Measurements from ENCODE around the gene CIITA.

The CIITA gene

GRCh38 chr16:10881479-10882030, 4.6 kb downstream of the CIITA start:
- DNase-seq = no peak

- DNase-seq = no peak
Observed at GRCh38 chr16:10883004-10883403, 6.0 kb downstream of the CIITA start.

- no peak for DNase-seq
Observed at GRCh38 chr16:10885246-10885645, 8.2 kb downstream of the CIITA start.

- no peak for DNase-seq
Observed at GRCh38 chr16:10888320-10888937, 11.4 kb downstream of the CIITA start.

DNA sequence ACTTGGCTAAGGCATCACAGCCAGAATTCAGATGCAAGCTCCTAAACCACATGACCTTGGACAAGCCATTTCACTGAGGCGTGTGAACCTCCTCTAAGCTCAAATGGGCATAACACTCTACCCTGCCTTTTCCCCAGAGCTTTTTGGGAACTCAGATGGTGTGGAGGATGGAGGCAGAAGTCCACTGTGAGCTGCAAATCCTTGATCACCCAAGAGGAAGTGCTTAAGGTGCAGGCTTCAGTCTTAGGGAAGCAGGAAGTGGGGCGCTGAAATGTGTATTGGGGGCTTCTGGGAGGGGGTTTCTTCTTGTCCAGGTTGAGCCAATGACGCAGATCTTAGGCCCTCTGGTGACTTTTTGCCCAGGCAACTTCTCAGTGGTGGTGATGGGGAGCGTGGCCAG, 12.9 kb downstream of the CIITA start:
- DNase-seq = no peak

DNA sequence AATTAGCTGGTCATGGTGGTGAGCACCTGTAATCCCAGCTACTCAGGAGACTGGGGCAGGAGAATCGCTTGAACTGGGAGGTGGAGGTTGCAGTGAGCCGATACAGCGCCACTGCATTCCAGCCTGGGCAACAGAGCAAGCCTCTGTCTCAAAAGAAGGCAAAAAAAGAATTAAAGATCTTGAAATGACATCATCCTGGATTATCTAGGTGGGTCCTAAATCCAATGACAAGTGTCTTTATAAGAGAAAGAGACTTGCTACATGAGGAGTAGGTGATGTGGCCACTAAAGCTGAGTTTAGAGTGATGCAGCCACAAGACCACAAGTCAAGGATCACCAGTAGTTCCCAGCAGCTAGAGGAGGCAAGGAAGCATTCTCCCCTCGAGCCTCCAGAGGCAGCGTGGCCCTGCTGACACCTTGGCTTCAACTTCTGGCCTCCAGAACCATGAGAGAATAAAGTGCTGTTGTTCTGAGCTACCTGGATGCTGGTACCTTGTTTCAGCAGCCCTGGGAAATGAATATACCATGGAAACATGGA, 15.8 kb downstream of the CIITA start:
- DNase-seq = no peak

DNA sequence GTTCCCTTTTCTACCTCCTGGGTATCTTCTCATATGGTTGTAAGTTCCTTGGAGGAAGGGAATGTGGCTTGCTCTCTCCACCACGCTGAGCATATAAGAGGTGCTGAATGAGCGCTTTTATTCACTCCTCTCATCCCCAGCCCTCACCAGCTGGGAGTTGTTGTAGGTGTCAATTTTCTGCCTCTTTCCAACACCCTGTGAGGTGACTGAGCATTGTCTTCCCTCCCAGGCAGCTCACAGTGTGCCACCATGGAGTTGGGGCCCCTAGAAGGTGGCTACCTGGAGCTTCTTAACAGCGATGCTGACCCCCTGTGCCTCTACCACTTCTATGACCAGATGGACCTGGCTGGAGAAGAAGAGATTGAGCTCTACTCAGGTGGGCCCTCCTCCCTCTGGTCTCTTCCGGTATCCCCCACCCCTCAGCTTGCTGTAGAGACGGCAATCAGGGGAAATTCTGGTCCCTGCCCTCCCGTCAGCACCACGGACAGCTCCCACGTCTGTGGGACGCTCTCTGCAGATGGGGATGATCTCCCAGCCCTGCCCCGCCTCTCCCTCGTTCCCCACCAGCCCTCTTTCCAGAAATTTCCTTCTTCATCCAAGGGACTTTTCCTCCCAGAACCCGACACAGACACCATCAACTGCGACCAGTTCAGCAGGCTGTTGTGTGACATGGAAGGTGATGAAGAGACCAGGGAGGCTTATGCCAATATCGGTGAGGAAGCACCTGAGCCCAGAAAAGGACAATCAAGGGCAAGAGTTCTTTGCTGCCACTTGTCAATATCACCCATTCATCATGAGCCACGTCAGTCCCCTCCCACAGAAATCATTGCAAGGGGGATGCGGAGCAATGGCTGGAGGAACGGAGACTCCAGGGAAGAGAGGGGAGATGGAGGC, 18.3 kb downstream of the CIITA start:
- peak; percentile 11 for DNase-seq

DNA sequence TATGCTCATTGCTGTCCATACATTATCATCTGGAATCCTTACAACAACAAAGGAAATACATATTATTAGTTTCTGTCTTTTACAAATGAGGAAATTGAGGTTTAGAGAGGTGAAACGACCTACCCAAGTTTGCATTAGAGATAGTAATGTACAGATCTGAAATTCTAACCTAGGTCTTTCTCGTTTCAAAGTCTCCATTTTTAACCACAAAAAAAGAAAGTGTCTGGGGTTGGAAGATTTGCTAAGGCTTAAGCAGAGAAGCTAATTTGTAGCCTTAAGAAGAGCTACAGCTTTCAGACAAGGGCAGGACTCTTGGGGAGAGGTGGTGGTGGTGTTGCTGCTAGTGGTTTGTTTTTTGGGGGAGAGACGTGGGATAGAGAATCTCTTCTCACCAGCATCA, 19.2 kb downstream of the CIITA start:
- no peak for DNase-seq

- no peak for DNase-seq
Observed at GRCh38 chr16:10896723-10897122, 19.7 kb downstream of the CIITA start.

- no peak for DNase-seq
Observed at GRCh38 chr16:10897134-10897533, 20.1 kb downstream of the CIITA start.

DNA sequence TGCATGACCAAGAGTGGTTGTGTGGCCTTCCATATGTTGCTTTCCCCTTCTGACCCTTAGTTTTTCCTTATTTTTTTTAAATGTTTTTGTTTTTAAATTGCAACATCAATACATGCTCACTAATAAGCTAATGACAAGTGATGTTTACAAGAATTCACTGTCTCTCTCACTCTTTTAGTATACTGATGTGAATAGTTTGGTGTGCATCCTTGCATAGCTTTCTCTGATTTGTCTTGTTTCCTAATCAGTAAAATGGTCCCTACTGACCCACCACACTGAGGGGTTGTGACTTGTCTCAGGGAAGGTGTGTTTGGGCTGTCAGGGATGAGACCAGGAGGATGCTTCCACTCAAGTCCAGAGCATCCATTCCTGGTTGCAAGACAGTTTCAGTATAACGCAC, 26.0 kb downstream of the CIITA start:
- DNase-seq = no peak

DNA sequence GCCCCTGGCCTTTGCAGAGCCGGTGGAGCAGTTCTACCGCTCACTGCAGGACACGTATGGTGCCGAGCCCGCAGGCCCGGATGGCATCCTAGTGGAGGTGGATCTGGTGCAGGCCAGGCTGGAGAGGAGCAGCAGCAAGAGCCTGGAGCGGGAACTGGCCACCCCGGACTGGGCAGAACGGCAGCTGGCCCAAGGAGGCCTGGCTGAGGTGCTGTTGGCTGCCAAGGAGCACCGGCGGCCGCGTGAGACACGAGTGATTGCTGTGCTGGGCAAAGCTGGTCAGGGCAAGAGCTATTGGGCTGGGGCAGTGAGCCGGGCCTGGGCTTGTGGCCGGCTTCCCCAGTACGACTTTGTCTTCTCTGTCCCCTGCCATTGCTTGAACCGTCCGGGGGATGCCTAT, 29.5 kb downstream of the CIITA start:
- DNase-seq = no peak

- no peak for DNase-seq
Observed at GRCh38 chr16:10906914-10907756, 30.1 kb downstream of the CIITA start.

DNA sequence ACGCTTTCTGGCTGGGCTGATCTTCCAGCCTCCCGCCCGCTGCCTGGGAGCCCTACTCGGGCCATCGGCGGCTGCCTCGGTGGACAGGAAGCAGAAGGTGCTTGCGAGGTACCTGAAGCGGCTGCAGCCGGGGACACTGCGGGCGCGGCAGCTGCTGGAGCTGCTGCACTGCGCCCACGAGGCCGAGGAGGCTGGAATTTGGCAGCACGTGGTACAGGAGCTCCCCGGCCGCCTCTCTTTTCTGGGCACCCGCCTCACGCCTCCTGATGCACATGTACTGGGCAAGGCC, 30.7 kb downstream of the CIITA start:
- no peak for DNase-seq

DNA sequence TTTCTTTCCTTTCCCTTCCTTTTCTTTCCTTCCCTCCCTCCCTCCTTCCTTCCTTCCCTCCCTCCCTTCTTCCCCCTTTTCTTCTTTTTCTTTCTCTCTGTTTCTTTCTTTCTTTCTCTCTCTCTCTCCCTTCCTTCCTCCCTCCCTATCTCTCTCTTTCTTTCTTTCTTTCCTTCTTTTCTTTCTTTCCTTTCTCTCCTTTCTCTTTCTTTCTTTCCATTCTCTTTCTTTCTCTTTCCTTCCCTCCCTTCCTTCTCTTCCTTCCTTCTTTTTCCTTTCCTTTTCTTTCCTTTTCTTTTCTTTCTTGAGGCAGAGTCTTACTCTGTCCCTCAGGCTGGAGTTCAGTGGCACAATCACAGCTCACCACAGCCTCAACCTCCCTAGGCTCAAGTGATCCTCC, 34.3 kb downstream of the CIITA start:
- DNase-seq = no peak

DNA sequence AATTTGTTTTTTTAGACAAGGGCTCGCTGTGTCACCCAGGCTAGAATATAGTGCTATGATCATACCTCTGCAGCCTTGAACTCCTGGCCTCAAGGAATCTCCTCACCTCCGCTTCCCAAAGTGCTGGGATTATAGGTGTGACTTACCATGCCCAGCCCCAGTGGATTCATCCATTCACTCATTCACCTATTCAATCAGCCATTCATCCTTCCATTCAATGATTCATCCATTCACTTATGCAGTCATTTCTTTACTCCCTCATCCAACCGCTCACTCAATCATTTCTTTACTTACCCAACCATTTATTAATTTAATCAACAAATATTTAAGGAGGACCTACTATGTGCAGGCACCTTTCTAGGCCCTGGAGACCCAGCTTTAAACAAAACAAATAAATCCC, 39.5 kb downstream of the CIITA start:
- DNase-seq = no peak

DNA sequence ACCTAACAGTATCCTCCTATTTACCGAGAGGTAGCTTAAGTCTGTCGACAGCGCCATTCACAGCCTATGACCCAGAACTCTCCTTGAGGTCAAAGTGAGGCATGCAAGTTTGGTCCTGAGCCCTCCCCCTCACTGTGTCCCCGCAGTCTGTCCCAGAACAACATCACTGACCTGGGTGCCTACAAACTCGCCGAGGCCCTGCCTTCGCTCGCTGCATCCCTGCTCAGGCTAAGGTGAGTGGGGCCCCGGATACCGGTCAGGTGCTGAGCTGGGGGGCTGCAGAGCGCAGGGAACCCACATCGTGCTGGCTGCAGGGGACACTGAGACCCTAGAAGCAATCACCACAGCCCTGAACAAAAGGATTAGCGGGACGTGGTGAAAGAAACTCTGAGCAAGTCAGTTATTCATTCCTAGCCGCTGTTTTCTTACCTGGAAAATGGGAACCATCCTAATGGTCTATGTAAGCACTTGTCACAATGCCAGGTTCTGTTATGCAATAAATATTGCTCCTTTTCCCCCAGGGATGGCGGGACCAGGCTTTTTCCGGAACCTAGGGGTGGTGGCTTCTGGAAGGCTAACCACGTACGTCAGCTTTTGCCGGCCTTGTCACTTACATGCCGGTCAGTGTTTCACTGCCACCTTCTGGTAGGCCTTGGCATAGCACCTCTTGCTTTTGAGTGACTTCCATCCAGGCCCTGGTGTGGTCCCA, 41.4 kb downstream of the CIITA start:
- DNase-seq = peak; percentile 76

DNA sequence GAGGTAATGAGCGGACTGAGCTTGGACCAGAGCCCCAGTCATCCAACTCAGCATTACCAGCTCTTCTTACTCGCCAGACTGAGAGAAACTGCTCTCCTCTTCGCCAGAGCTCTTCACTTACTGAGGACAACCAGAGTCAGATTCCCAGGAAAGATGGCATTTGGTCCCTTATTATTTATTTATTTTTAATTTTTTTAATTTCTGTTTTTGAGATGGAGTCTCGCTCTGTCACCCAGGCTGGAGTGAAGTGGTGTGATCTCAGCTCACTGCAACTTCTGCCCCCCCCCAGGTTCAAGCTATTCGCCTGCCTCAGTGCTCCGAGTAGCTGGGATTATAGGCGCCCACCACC, 42.0 kb downstream of the CIITA start:
- no peak for DNase-seq

- DNase-seq = no peak
Observed at GRCh38 chr16:10920726-10921427, 43.9 kb downstream of the CIITA start.

- no peak for DNase-seq
Observed at GRCh38 chr16:10921536-10922327, 44.7 kb downstream of the CIITA start.

Measured in HCEC 1CT (cell line).